Measurements from ENCODE around the gene SLC16A13. TPM values are rescaled to one million over a fixed set of nuclear protein-coding genes. Genes with fewer than 3 reads are reported as not detected.

The SLC16A13 gene
- total and polyA plus RNA-seq, 7 donors, result 0.17 to 1.5 (median 0.57) TPM

- Histone ChIP-seq H3K27me3 (ENCODE audit: insufficient read depth in 3 of 3, low read length in 2 of 3) (peaks cover 0 to 8% (median 0%) of the 10 kb centered on the region in 3 donors), H3K4me1 (no peaks in the 10 kb centered on the region), H3K27ac (no peak overlapping the region), H3K4me3 (no peak overlapping the region), H3K9me3 (no peaks in the 10 kb centered on the region), H3K36me3 (ENCODE audit: insufficient read depth in 1 of 2, low read depth in 1 of 2) (no peaks in the 10 kb centered on the region)
- 54 to 78% (median 74%) methylated on average over 4 of the region's 4 CpGs for WGBS, 3 donors
- ATAC-seq (no peak), DNase-seq (no peak)
- TF ChIP-seq, protein P1, sequence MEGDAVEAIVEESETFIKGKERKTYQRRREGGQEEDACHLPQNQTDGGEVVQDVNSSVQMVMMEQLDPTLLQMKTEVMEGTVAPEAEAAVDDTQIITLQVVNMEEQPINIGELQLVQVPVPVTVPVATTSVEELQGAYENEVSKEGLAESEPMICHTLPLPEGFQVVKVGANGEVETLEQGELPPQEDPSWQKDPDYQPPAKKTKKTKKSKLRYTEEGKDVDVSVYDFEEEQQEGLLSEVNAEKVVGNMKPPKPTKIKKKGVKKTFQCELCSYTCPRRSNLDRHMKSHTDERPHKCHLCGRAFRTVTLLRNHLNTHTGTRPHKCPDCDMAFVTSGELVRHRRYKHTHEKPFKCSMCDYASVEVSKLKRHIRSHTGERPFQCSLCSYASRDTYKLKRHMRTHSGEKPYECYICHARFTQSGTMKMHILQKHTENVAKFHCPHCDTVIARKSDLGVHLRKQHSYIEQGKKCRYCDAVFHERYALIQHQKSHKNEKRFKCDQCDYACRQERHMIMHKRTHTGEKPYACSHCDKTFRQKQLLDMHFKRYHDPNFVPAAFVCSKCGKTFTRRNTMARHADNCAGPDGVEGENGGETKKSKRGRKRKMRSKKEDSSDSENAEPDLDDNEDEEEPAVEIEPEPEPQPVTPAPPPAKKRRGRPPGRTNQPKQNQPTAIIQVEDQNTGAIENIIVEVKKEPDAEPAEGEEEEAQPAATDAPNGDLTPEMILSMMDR (IDR thresholded peaks at IDR 0.05), result no peak
- intact Hi-C loops (cut with DNase I), result no loop called here
Measured at GRCh38 chr17:7056386-7056785, 20.6 kb downstream of the SLC16A13 start.

DNA sequence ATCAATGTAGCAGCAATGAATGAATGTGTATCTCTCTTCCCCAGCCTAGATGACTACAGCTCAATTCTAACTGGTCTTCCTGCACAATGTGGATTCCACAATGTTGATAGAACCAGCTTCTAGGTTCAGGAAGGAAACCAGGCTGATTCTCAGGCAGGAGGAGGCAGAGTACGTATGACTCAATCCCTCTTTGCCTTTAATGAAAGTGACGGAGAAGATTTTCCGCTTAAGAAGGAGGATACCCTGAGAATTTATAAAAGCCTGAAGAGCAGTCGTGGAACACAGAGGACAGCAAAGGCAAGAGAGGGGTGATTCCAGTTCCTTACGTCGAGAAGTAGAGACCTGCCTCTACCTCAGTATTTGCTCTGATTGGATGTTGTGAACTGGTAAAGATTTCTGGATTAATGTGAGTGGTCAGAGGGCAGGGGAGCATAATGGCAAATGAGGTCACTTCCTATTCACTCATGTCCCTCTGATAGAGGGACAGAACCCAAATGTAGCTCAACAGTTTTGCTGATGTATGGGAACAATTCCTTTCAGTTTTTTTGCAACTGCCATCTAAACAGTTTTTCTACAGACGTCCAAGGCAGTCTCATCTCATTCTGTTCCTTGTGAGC is 23.1 kb downstream of the SLC16A13 start:
- WGBS, 3 donors, result 53 to 56% (median 56%) methylated on average over 7 of the region's 7 CpGs
- intact Hi-C loops (cut with DNase I), result no loop called here
- ATAC-seq, result no peak
- Histone ChIP-seq H3K4me1 (no peaks in the 10 kb centered on the region), H3K9me3 (no peaks in the 10 kb centered on the region), H3K4me3 (no peak overlapping the region), H3K27ac (no peak overlapping the region), H3K36me3 (ENCODE audit: insufficient read depth in 1 of 2, low read depth in 1 of 2) (no peaks in the 10 kb centered on the region), H3K27me3 (ENCODE audit: insufficient read depth in 3 of 3, low read length in 2 of 3) (peaks cover 0 to 26% (median 0%) of the 10 kb centered on the region in 3 donors)
- no peak for DNase-seq
- TF ChIP-seq, protein P1 (IDR thresholded peaks at IDR 0.05), result no peak

- H3K27me3 ChIP-seq (ENCODE audit: insufficient read depth in 3 of 3, low read length in 2 of 3), result peaks cover 0 to 33% (median 0%) of the 10 kb centered on the region in 3 donors
- H3K36me3 ChIP-seq (ENCODE audit: insufficient read depth in 1 of 2, low read depth in 1 of 2), result no peaks in the 10 kb centered on the region
- WGBS, 3 donors, result 42 to 49% (median 47%) methylated on average over 6 of the region's 6 CpGs
- no peaks in the 10 kb centered on the region for H3K9me3 ChIP-seq
- no peak overlapping the region for H3K4me3 ChIP-seq
- TF ChIP-seq, protein P1 (IDR thresholded peaks at IDR 0.05), result no peak
- ATAC-seq (no peak), DNase-seq (no peak)
- H3K4me1 ChIP-seq, result no peaks in the 10 kb centered on the region
- intact Hi-C loops (cut with DNase I), result no loop called here
- no peak overlapping the region for H3K27ac ChIP-seq
Measured at GRCh38 chr17:7060165-7060891, 24.5 kb downstream of the SLC16A13 start.

GRCh38 chr17:7063518-7064094 is 27.8 kb downstream of the SLC16A13 start:
- no peaks in the 10 kb centered on the region for H3K4me1 ChIP-seq
- H3K27ac ChIP-seq, result no peak overlapping the region
- ATAC-seq (no peak), DNase-seq (no peak)
- no peak overlapping the region for H3K4me3 ChIP-seq
- H3K9me3 ChIP-seq, result no peaks in the 10 kb centered on the region
- intact Hi-C loops (cut with DNase I), result no loop called here
- H3K36me3 ChIP-seq (ENCODE audit: insufficient read depth in 1 of 2, low read depth in 1 of 2), result no peaks in the 10 kb centered on the region
- peaks cover 0 to 33% (median 3%) of the 10 kb centered on the region in 3 donors for H3K27me3 ChIP-seq (ENCODE audit: insufficient read depth in 3 of 3, low read length in 2 of 3)
- TF ChIP-seq, protein P1 (IDR thresholded peaks at IDR 0.05), result no peak
- 37 to 48% (median 38%) methylated on average over 6 of the region's 6 CpGs for WGBS, 3 donors

Measured in psoas muscle (tissue), 8 donors.